Superior temporal gyrus (tissue), 1 donor: ENCODE data around the gene METTL4.

Experiments
- DNase-seq: peaks from one replicate; pipeline ENCODE4 v3.0.0-alpha.2; 2016; ENCODE audit errors: extremely low spot score

Gene METTL4

DNA sequence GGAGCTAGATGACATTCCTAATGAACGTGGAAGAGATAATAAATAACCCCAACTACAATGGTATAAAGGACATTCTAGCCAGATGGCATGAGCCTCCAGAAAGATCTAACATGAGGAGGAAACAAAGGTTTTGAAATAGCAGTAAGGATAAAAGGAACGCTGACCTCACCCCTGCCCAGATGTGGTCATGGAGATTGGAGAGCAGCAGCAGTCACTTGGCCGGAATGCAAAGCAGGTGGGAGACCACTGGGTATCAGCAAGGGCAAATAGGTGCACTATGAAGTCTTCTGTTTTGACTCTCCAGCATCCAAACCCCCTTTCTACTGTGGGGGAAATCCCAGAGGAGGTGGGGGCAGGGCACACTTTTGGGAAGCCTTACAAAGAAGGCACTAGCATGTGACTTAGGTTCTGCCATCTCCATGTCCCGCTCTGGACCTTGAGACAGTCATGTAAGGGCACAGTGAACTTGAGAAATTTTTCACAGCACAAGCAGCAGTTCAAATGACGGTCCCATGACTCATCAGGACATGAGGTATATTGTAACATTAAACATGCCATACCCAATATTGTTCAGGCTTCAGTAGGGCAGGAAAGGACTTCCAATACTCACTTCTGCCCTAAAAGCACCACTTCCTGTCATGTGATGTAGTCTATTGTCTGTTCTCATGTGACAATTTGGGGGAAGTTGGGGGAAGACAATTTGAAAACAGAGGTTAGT, 55.2 kb downstream of the METTL4 start:
- DNase-seq = no peak

DNA sequence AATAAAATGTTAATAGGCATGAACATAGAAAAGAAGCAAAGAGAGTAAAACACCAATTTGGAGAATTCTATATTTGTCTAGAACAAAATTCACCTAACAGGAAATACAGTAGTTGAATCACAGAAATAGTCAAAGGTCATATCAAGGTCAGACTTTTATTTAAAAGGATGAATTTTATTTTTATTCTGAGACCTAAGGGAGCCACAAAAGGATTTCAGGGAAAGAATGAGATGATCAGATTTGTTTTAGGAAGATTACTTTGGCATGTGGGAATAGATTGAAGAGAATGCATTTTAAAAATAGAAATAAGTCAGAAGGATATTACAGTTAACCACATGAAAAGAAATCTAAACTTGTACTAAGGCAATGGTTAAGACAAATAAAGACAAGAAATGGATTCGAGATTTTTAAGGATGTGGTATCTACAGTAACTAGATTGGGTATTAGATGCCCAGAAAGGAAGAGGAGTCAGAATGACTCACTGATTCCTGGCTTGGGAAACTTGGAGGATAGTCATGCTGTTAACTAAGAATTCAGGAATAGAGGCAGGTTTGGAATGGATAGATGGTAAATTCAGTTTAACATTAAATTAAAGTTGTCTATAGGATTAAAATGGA, 56.0 kb downstream of the METTL4 start:
- no peak for DNase-seq

DNA sequence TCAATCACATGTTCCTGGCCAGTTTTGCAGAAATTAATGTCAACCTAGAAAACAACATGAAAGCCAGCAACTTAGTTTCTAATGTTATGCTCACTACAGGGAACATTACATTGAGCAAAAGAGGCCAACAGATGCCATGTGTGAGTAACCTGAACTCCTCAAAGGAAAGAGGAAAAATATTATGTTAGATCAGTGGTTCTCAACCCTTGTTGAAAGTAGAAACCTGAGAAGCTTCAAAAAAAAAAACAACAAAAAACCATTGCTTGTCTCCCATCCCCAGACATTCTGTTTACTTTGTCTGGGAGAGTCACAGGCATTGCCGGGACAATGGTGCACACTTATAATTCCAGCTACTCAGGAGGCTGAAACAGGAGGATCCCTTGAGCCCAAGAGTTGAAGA, 57.7 kb downstream of the METTL4 start:
- DNase-seq = no peak

DNA sequence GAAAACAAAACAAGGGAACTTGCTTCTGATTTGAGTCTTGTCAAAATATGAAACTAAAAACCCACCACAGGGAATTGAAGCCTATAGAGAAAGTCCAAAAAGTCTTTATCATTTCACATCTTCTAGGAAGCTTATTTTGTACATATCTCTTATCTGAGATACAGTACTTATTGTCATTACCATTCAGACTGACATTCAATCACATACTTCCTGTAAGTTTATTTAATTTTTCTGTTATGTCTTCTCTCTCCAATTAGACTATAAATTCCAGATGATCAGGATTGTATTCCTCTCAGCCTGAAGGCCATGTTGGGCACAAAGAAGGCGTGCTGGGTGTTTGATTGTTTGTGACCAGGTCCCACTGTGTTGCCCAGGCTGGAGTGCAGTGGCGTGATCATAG, 59.2 kb downstream of the METTL4 start:
- no peak for DNase-seq

DNA sequence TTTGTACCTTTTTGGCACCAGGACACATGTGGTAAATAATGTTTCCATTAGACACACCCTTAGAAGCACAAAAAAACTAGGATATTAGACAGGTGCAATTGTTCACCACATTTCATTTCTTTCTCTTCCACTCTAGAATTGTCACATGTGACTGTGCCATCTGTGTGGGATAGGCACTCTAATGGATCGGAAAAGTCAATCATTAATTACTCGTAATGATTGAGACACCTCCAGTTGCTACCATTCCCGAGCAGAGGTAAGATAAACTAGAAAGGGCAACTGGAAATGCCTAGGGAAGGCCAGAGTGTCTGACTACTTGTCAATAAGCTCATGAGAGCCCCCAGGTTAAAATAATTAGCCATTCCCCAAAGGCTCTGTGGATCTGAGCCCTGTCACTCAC, 59.9 kb downstream of the METTL4 start:
- no peak for DNase-seq

DNA sequence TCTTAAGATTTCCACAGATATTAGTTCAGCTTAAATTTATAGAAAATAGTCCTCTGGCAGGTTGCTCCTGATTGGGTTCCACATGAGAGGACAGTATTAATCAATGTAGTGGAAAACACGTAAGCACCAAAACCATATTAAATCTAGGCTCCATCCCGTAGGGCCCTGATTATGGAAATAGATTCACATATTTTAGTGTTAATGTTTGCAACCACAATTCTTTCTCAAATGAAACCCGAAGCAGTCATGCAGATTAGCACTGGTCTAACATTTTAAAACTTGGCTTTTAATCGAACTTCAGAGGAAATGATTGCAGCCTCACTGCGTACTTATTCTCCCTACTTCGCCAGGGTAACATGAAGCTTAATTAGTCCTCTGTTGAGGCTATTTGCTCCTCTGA, 60.9 kb downstream of the METTL4 start:
- no peak for DNase-seq

DNA sequence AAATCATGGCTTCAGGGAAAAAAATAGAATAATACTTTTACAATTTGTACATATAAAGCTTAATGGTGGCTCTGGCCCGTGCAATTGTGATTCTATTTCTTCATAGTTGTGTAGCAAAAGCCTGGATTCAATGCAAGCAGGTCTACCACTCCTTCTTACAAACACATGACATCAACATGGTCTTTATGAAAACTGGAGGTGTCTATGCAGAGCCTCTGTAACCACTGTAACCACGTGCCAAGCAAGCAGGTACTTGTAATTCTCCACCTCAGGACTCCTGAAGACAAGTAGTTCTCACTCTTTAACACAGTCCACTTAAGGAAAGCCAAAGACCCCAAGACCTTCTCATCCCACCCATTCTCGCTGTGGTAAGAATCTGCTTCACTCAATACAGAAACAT, 62.6 kb downstream of the METTL4 start:
- no peak for DNase-seq

DNA sequence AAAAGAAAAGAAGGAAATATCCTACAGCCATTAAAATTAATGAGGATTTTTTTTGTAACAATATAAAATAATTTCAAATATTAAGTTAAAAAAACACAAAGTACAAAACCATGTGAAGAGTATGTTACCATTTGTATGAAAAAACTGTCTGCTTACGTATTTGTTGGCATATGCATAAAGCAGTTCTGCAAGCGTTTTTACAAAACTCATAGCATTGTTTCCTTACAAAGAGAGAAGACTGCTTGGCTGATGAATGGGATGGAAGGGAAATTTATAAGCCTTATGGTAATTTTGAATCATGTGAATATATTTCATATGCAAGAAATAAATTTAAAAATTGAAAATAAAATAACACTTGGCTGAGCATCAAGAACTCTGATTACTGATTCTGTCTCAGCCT, 63.1 kb downstream of the METTL4 start:
- DNase-seq = no peak

DNA sequence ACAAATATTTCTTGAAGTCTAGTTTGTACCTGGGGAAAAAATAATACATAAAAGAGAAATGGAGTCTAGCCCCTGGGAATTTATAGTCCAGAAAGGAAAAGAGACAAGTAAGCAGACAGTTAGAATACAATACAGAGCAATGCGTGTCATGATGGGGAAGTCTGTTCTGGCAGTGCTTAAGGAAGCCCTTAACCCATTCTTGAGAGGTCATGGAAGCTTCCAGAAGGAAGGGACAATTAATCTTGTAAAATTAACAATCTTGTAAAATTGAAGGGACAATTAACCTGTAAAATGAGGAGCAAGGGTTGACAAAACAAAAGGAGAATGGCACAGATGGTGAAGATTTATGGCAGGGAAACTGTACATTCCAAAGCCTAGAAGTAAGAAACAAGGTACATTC, 66.7 kb downstream of the METTL4 start:
- DNase-seq = no peak

DNA sequence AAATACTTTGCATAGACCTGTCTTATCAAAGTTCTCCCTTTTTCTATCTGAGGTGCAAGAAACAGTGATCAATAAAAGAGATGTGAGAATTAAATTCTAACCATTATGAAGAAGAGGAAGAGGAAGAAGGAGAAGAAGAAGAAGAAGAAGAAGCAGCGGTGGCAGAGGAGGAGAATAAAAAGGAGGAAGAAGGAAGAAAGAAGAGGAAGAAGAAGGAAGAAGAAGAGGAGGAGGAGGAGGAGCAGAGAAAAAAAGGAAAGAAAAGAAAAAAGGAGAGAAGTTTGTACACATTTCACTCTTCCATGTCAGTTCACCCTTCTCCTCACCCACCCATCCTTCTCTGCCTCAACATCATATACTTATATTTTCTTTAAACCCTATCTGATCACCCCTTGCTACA, 68.4 kb downstream of the METTL4 start:
- DNase-seq = no peak

DNA sequence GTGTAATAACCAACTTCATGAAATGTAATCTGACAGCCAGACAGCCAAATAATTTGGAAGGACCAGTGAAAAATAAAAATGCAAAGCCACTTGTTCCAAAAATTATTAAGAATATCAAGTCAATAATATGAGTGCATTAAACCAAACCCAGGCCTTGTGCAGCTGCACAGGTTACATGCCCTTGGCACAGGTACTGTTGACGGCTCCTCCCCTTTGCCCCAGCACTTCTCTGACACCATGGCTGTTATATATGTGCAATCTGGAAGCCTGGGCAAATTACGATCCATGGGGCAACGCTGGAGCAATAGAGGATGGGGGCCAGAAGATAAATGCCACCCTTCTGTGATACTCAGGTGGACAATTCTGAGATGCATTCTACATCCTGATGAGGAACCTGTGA, 68.9 kb downstream of the METTL4 start:
- no peak for DNase-seq

DNA sequence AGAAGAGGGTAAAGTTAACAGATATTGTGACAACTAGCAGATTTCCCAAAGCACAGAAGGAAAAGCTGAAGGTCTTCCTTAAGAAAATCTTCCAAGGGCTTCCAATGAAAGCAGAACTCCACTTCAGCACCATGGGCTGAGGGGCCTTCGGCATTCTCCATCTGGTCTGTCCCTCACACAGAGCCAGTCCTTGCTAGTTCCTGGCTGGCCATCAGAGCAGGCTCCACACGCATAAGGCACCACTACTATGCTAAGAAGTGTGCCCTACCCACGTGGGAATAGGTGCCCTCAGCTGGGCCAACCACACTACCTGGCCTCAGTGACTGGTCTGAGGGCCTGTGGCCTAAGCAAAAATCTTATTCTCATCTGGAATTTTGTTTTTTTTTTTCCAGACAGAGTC, 73.5 kb downstream of the METTL4 start:
- DNase-seq = no peak

DNA sequence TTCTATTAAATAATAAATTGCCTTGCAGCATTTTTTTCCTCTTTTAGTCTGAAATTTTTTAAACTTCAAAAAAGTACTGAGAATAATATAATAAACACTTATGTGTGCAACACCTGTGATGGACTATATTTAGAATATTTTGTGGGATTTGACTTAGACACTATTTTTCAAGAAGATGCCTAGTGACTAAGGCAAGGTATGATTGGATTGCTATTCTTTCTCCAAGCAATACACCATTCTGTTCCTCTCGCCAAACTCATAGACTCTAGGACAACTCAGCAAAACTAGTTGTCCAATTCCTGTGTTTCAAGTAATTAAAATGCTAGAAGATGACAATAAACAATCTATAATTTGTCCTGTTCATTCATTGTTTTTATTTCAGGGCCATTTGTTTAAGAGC, 75.9 kb downstream of the METTL4 start:
- DNase-seq = no peak

DNA sequence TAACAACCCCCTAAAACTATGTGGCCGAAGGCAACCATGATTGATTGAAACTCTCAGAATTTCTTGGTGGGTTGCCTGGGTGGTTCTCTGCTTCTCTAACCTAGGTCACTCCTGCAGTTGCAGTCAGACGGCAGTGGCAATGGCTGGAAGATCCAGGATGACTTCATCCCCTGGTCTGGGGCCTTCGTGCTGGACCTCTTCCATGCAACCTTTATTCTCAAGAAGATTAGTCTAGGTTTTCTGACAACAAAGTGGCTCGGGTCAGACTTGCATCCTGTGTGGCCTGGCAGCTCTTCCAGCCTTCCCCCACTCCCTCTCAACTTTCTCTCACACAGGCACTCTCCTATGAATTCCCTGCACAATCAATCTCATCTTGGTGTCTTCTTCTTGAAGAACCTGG, 76.4 kb downstream of the METTL4 start:
- no peak for DNase-seq
